K562 (cell line): Measurements from ENCODE around the gene SNX15. TPM values are rescaled to one million over a fixed set of nuclear protein-coding genes. Genes with fewer than 3 reads are reported as not detected.

Experiments used
- CREB3L1 ChIP-seq: fragments of 450-650 bp; IDR thresholded peaks from 2 replicates; pipeline ENCODE4 v1.6.1; 2014; ENCODE audit warnings: low read depth, mild to moderate bottlenecking, moderate library complexity, borderline replicate concordance
- CSDE1 ChIP-seq, 2 experiments: fragments of 450-650 bp; IDR thresholded peaks; 2 replicates each; pipeline ENCODE4 v1.6.1; 2016; ENCODE audit warnings: mild to moderate bottlenecking in 1 of 2
- FUS ChIP-seq: fragments of 200-400 bp; formaldehyde crosslinking; optimal IDR thresholded peaks from 2 replicates; pipeline ENCODE3; 2017; ENCODE audit warnings: low read depth, low read length
- NR1H2 ChIP-seq: sonication (generic); formaldehyde crosslinking; IDR thresholded peaks from 2 replicates; pipeline ENCODE4 v1.4.0; 2020; ENCODE audit warnings: mild to moderate bottlenecking, missing genetic modification reagents
- RBM17 ChIP-seq: fragments of 200-400 bp; formaldehyde crosslinking; IDR thresholded peaks from 2 replicates; pipeline ENCODE4 v1.6.1; 2017; ENCODE audit warnings: low read depth, mild to moderate bottlenecking, low read length, borderline replicate concordance
- RREB1 ChIP-seq: fragments of 250-450 bp; sonication (Bioruptor Pico); IDR thresholded peaks from 2 replicates; pipeline ENCODE4 v1.4.0; 2020
- SAFB ChIP-seq: fragments of 200-400 bp; formaldehyde crosslinking; IDR thresholded peaks from 2 replicates; pipeline ENCODE4 v1.6.1; 2017; ENCODE audit warnings: low read depth, low read length, borderline replicate concordance
- THRB ChIP-seq: fragments of 450-650 bp; formaldehyde crosslinking; conservative IDR thresholded peaks from 2 replicates; pipeline ENCODE4 v1.4.0; 2022; ENCODE audit warnings: mild to moderate bottlenecking, missing genetic modification characterization
- YBX1 ChIP-seq: fragments of 450-650 bp; IDR thresholded peaks from 2 replicates; pipeline ENCODE4 v1.7.1; 2016; ENCODE audit warnings: mild to moderate bottlenecking
- YY1 ChIP-seq, 3 experiments: IDR thresholded peaks; 2 replicates each; pipeline ENCODE4 v1.6.1; 2011; ENCODE audit warnings: low read length in 2 of 3, mild to moderate bottlenecking in 2 of 3, moderate library complexity in 2 of 3, borderline replicate concordance in 1 of 3, control low read depth in 1 of 3, low read depth in 1 of 3; ENCODE audit not compliant: insufficient read depth in 3 of 3, insufficient replicate concordance in 2 of 3, control insufficient read depth in 1 of 3, insufficient read length in 1 of 3; ENCODE audit errors: extremely low read depth in 1 of 3
- ZNF165 ChIP-seq: fragments of 250-450 bp; sonication (Bioruptor Pico); IDR thresholded peaks from 2 replicates; pipeline ENCODE4 v1.4.0; 2020; ENCODE audit warnings: borderline replicate concordance
- ZNF23 ChIP-seq: fragments of 250-450 bp; sonication (Bioruptor Pico); IDR thresholded peaks from 2 replicates; pipeline ENCODE4 v1.4.0; 2020; ENCODE audit warnings: mild to moderate bottlenecking
- ZNF655 ChIP-seq: fragments of 250-450 bp; sonication (Bioruptor Pico); IDR thresholded peaks from 2 replicates; pipeline ENCODE4 v1.5.0; 2021
- ZNF77 ChIP-seq: fragments of 250-450 bp; sonication (Bioruptor Pico); IDR thresholded peaks from 2 replicates; pipeline ENCODE4 v1.5.0; 2020
- polyA plus RNA-seq, 8 experiments: library from polyadenylated mRNA; depleted of rRNA in 4 of 8; stranded (reverse) in 5 of 8; unstranded in 3 of 8; fragments of >200 nt; fragmentation: Nextera tagmentation in 2 of 8; fragmentation: Illumina TruSeq in 1 of 8; extraction: Ambion mirVana in 2 of 8; extraction: Trizol in 1 of 8; gene quantifications; 2 replicates each; pipeline versions ENCODE4 v1.2.1 to v1.2.3, GENCODE V29; 2011 to 2014; ENCODE audit warnings: inconsistent platforms in 1 of 8, missing spikeins in 1 of 8
- total RNA-seq, 7 experiments: library from RNA; depleted of rRNA in 6 of 7; stranded (reverse); fragments of >200 nt in 6 of 7; fragmentation: Illumina TruSeq in 2 of 7; extraction: Trizol in 2 of 7; gene quantifications; 2 replicates each; pipeline versions ENCODE4 v1.2.1 to v1.2.3, GENCODE V29; 2011 to 2021; ENCODE audit warnings: low replicate concordance in 1 of 7

Gene SNX15
- total and polyA plus RNA-seq, 9 of the 15 experiments (the other 6 are each of a cell fraction or from before 2014, with no cell fraction given): 1.8 to 27.8 (median 15.2) TPM

- TF ChIP-seq SAFB: no peak
- no peak for TF ChIP-seq YBX1
- no peak for TF ChIP-seq THRB
- 0 out of 2 replicates have a peak, but pooled peaks have one; percentile 53 for TF ChIP-seq RREB1 (CRISPR knock-in tag)
- TF ChIP-seq FUS: no peak
- TF ChIP-seq NR1H2: peak; percentile 96; the same call in 1 of the 2 replicates
- peak in 1 of 2 experiments; percentile 88; a peak in 2 of 4 replicates for TF ChIP-seq CSDE1 (IDR thresholded peaks at IDR 0.05)
- TF ChIP-seq RBM17: no peak
- TF ChIP-seq ZNF23 (CRISPR knock-in tag): no peak
- no peak for TF ChIP-seq ZNF165
- TF ChIP-seq CREB3L1: peak; percentile 100
- TF ChIP-seq ZNF655 (CRISPR knock-in tag): no peak
- TF ChIP-seq YY1 (IDR thresholded peaks at IDR 0.05; ENCODE audit: borderline replicate concordance in 1 of 3, control insufficient read depth in 1 of 3, extremely low read depth in 1 of 3, insufficient read depth in 3 of 3, insufficient read length in 1 of 3, insufficient replicate concordance in 2 of 3, low read depth in 1 of 3, low read length in 2 of 3): peak in 2 of 3 experiments; percentile 71 to 83
- TF ChIP-seq ZNF77: no peak
These were observed 56.8 kb downstream of the SNX15 start, which contains the start of the genes CDCA5 and ZFPL1 (continued) for GRCh38 chr11:65083834-65084597.
